ENCODE data around the gene CLK4.

Gene CLK4

DNA sequence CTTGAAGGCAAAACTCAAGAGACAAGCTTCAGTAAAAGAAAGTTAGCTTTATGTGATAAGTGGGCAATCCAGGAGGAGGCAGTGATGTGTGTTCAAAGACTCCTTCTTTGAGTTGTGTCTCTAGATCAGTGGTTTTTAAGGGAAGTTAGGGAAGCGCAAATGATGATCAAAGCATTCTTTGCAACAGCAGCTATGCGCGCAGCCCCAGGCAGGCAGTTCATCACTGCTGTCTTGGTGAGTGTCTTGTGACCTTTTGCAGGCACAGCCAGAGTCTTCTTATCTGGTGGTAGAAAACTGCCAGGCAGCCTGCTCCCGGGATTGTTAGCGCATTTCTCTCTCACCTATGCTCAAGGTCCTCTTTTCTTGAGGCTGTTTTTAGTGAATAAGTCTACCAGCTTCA, 40.3 kb upstream of the CLK4 start:
- Histone ChIP-seq H3K27me3 (ENCODE audit: control insufficient read depth in 5 of 5, insufficient read depth in 4 of 5, low read length in 5 of 5) (peaks cover 5 to 19% (median 15%) of the 10 kb centered on the region in 5 donors), H3K4me3 (ENCODE audit: low read depth in 1 of 5, low read length in 5 of 5) (no peak overlapping the region), H3K9me3 (ENCODE audit: control insufficient read depth in 5 of 5, low read length in 5 of 5) (peaks cover 4 to 23% (median 11%) of the 10 kb centered on the region in 5 donors), H3K9ac (ENCODE audit: low read length in 5 of 5) (no peak overlapping the region), H3K36me3 (ENCODE audit: control insufficient read depth in 5 of 5, insufficient read depth in 5 of 5, low read length in 5 of 5) (no peaks in the 10 kb centered on the region), H3K27ac (ENCODE audit: low read depth, low read length) (no peak overlapping the region), H3K4me1 (ENCODE audit: control insufficient read depth in 5 of 5, insufficient read depth in 5 of 5, low read length in 5 of 5) (no peaks in the 10 kb centered on the region)

DNA sequence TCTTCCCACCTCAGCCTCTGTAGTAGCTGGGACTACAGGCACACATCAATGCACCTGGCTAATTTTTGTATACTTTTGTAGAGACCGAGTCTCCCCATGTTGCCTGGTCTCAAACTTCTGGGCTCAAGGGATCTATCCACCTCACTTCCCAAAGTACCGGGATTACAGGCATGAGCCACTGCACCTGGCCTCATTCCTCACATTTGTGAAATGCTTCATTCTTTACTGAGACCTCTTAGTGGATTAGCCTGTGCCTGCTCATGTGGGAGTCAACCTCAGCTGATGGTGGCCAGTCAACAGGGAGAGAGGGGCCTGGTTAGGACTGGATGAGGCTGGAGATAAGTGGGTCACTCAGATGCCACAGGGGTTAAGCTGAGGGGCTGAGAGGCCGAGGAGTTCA, 37.3 kb upstream of the CLK4 start:
- no peak overlapping the region for H3K27ac ChIP-seq (ENCODE audit: low read depth, low read length)
- no peak overlapping the region for H3K9ac ChIP-seq (ENCODE audit: low read length in 5 of 5)
- H3K36me3 ChIP-seq (ENCODE audit: control insufficient read depth in 5 of 5, insufficient read depth in 5 of 5, low read length in 5 of 5), result no peaks in the 10 kb centered on the region
- no peaks in the 10 kb centered on the region for H3K4me1 ChIP-seq (ENCODE audit: control insufficient read depth in 5 of 5, insufficient read depth in 5 of 5, low read length in 5 of 5)
- H3K27me3 ChIP-seq (ENCODE audit: control insufficient read depth in 5 of 5, insufficient read depth in 4 of 5, low read length in 5 of 5), result peaks cover 0 to 10% (median 6%) of the 10 kb centered on the region in 5 donors
- H3K9me3 ChIP-seq (ENCODE audit: control insufficient read depth in 5 of 5, low read length in 5 of 5), result peaks cover 0 to 19% (median 9%) of the 10 kb centered on the region in 5 donors
- no peak overlapping the region for H3K4me3 ChIP-seq (ENCODE audit: low read depth in 1 of 5, low read length in 5 of 5)

DNA sequence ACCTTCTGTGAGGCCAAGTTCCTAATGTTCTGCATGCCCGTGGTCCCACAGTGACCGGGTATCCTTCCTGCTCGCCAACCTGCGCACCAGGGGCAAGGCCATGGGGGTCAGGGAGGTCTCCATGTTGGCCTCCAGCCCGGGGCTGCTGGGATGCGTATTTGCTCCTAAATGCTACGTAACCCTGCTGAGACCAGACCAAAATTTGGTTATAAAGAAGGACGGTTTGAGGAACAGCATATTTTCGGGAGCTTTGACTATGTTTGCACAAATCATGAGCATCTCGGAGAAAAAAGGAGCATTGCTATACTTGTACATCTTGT, 35.7 kb upstream of the CLK4 start:
- Histone ChIP-seq H3K36me3 (ENCODE audit: control insufficient read depth in 5 of 5, insufficient read depth in 5 of 5, low read length in 5 of 5) (no peaks in the 10 kb centered on the region), H3K9me3 (ENCODE audit: control insufficient read depth in 5 of 5, low read length in 5 of 5) (peaks cover 0 to 6% (median under 1%) of the 10 kb centered on the region in 5 donors), H3K27me3 (ENCODE audit: control insufficient read depth in 5 of 5, insufficient read depth in 4 of 5, low read length in 5 of 5) (peaks cover 0 to 6% (median 3%) of the 10 kb centered on the region in 5 donors), H3K27ac (ENCODE audit: low read depth, low read length) (no peak overlapping the region), H3K9ac (ENCODE audit: low read length in 5 of 5) (no peak overlapping the region), H3K4me3 (ENCODE audit: low read depth in 1 of 5, low read length in 5 of 5) (no peak overlapping the region), H3K4me1 (ENCODE audit: control insufficient read depth in 5 of 5, insufficient read depth in 5 of 5, low read length in 5 of 5) (no peaks in the 10 kb centered on the region)

DNA sequence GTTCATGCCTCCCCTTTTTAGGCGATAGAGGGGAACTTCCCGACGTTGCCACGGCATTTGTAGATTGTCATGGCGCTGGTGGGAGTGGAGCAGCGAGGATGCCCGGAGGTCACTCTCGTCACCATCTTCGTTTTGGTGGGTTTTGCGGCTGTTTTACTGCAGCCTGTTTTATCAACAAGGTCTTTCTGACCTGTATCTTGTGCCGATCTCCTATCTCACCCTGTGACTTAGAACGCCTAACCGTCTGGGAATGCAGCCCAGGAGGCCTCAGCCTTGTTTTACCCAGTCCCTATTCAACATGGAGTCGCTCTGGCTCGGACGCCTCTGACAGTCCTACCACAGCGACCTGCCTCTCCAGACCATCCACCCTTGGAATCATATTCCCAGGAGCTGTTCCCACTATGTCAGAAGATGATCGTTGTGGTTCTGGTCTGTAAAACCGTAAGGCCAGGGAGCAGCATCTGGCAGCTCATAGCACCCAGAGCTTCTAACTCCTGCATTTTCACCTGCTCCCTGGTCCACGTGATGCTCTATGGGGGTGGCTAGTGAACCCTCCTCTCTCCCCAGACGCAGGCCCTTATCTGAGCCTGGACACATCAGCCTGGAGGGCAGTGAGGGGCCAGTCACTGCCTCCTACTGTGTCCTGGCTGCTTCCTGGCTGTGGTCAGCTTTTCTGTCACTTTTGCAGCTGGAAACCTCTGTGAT, 35.1 kb upstream of the CLK4 start:
- Histone ChIP-seq H3K4me1 (ENCODE audit: control insufficient read depth in 5 of 5, insufficient read depth in 5 of 5, low read length in 5 of 5) (no peaks in the 10 kb centered on the region), H3K4me3 (ENCODE audit: low read depth in 1 of 5, low read length in 5 of 5) (no peak overlapping the region), H3K27ac (ENCODE audit: low read depth, low read length) (no peak overlapping the region), H3K36me3 (ENCODE audit: control insufficient read depth in 5 of 5, insufficient read depth in 5 of 5, low read length in 5 of 5) (no peaks in the 10 kb centered on the region), H3K27me3 (ENCODE audit: control insufficient read depth in 5 of 5, insufficient read depth in 4 of 5, low read length in 5 of 5) (peaks cover 0 to 6% (median under 1%) of the 10 kb centered on the region in 5 donors), H3K9ac (ENCODE audit: low read length in 5 of 5) (no peak overlapping the region), H3K9me3 (ENCODE audit: control insufficient read depth in 5 of 5, low read length in 5 of 5) (peaks cover 0 to 5% (median 0%) of the 10 kb centered on the region in 5 donors)

DNA sequence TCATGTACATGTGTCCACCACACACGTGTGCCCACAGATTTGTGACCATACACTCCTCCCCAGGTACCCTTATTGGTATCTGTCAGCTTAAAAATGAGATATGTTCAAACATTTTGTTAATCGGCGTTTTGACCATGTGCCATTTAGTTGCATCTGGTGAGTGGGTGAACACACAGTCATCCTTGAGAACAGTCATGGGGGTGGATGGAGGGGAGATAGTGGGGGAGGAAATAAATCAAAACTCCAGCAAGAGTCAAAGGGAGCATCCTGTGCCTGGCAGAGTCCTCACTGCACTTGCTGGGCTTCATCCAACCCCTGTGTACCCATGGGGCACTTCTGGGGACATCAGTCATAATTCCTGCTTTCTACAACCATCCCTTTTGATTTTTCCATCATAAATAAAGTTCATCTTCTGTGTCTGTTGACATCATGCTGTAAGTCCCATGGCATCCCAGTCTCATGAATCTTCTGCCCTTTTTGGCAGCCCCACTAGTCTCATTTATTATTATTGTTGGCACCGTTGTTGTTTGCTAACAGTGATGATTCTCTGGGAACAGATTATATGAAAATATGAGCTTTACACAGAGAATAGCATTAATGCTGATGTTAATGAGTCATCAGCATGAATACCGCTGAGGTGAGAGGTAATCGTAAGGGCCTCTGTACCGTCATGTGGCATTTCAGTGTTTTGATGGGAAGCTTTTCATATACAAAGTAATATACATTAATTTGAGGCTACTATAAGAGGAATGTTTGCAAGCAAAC, 24.4 kb upstream of the CLK4 start:
- H3K4me3 ChIP-seq (ENCODE audit: low read depth in 1 of 5, low read length in 5 of 5), result no peak overlapping the region
- no peaks in the 10 kb centered on the region for H3K27me3 ChIP-seq (ENCODE audit: control insufficient read depth in 5 of 5, insufficient read depth in 4 of 5, low read length in 5 of 5)
- H3K27ac ChIP-seq (ENCODE audit: low read depth, low read length), result no peak overlapping the region
- H3K36me3 ChIP-seq (ENCODE audit: control insufficient read depth in 5 of 5, insufficient read depth in 5 of 5, low read length in 5 of 5), result no peaks in the 10 kb centered on the region
- peaks cover 0 to 7% (median 2%) of the 10 kb centered on the region in 5 donors for H3K9me3 ChIP-seq (ENCODE audit: control insufficient read depth in 5 of 5, low read length in 5 of 5)
- peaks cover 0 to 2% (median 0%) of the 10 kb centered on the region in 5 donors for H3K4me1 ChIP-seq (ENCODE audit: control insufficient read depth in 5 of 5, insufficient read depth in 5 of 5, low read length in 5 of 5)
- H3K9ac ChIP-seq (ENCODE audit: low read length in 5 of 5), result no peak overlapping the region

DNA sequence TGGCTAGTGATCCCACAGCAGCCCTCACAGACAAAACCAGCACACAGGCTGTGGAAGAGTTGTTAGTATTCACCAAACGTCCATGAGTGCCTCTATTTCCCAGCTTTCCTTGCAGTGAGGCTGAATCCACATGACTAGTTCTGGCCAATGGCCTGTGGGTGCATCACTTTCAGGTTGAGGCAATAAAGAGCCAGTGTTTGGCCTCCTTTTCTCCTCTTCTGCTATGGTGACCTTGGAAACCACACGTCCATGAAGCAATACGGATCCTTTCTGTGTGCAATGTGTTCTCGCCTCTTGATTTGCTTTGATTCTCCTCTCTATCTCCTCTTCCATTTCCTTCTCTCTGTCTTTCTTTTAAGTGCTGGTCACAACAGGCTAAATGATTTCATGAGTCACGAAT, 23.4 kb upstream of the CLK4 start:
- peaks cover 0 to 7% (median 2%) of the 10 kb centered on the region in 5 donors for H3K9me3 ChIP-seq (ENCODE audit: control insufficient read depth in 5 of 5, low read length in 5 of 5)
- no peak overlapping the region for H3K9ac ChIP-seq (ENCODE audit: low read length in 5 of 5)
- H3K4me1 ChIP-seq (ENCODE audit: control insufficient read depth in 5 of 5, insufficient read depth in 5 of 5, low read length in 5 of 5), result no peaks in the 10 kb centered on the region
- H3K27me3 ChIP-seq (ENCODE audit: control insufficient read depth in 5 of 5, insufficient read depth in 4 of 5, low read length in 5 of 5), result no peaks in the 10 kb centered on the region
- H3K27ac ChIP-seq (ENCODE audit: low read depth, low read length), result no peak overlapping the region
- no peaks in the 10 kb centered on the region for H3K36me3 ChIP-seq (ENCODE audit: control insufficient read depth in 5 of 5, insufficient read depth in 5 of 5, low read length in 5 of 5)
- H3K4me3 ChIP-seq (ENCODE audit: low read depth in 1 of 5, low read length in 5 of 5), result no peak overlapping the region

DNA sequence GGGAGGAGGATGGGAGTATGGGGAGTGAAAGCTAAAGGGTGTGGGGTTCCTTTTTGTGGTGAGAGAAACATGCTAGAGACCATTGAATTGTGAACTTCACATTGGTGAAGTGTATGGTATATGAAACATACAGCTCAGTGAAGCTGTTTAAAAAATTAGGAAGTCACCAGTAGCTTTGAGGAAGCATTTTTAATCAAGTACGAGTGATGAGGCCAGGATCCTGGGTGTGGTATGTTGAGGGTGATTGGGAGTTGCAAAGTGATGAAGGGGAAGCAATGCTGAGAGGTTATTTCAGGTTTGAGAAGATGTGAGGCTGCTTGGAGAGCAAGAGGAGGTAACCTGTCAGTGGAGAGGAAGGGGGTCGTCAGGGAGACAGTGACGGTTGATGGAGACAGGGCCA, 22.7 kb upstream of the CLK4 start:
- Histone ChIP-seq H3K4me3 (ENCODE audit: low read depth in 1 of 5, low read length in 5 of 5) (no peak overlapping the region), H3K9ac (ENCODE audit: low read length in 5 of 5) (no peak overlapping the region), H3K27ac (ENCODE audit: low read depth, low read length) (no peak overlapping the region), H3K4me1 (ENCODE audit: control insufficient read depth in 5 of 5, insufficient read depth in 5 of 5, low read length in 5 of 5) (no peaks in the 10 kb centered on the region), H3K9me3 (ENCODE audit: control insufficient read depth in 5 of 5, low read length in 5 of 5) (peaks cover 0 to 7% (median 2%) of the 10 kb centered on the region in 5 donors), H3K36me3 (ENCODE audit: control insufficient read depth in 5 of 5, insufficient read depth in 5 of 5, low read length in 5 of 5) (no peaks in the 10 kb centered on the region), H3K27me3 (ENCODE audit: control insufficient read depth in 5 of 5, insufficient read depth in 4 of 5, low read length in 5 of 5) (no peaks in the 10 kb centered on the region)

DNA sequence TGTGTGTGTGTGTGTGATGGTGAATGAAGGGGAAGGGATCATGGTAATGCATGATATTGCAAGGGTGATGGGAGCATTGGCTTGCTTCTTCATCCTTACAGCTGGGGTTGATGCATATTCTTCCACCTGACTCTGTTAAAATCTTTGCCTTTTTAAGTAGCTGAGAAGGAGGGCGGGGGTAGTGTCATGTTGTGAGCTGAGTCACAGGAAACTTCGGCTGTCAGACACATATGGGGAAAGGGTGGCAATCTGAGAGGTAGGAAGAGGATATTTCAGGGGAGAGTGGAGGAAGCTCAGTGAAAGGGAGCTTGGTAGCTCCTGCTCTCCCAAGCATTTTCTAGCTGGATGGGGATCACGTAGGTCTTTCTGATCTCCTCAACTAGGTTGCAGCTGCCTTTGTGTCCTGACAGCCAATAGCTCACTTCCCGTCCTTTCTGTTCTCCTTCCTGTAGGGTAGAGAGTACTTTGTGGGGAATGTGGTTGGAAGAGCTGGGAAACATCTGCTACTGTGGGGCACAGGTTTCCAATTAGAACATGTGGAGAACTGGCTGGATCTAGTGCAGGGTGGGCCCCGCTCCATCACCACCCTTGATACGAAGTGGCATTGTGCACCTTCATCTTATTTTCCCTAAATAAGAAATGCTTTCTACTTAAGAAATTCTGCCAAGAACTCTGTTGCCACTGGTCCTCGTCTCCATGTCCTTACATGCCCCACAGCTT, 18.1 kb upstream of the CLK4 start:
- Histone ChIP-seq H3K9ac (ENCODE audit: low read length in 5 of 5) (no peak overlapping the region), H3K27ac (ENCODE audit: low read depth, low read length) (no peak overlapping the region), H3K4me3 (ENCODE audit: low read depth in 1 of 5, low read length in 5 of 5) (no peak overlapping the region), H3K36me3 (ENCODE audit: control insufficient read depth in 5 of 5, insufficient read depth in 5 of 5, low read length in 5 of 5) (no peaks in the 10 kb centered on the region), H3K27me3 (ENCODE audit: control insufficient read depth in 5 of 5, insufficient read depth in 4 of 5, low read length in 5 of 5) (no peaks in the 10 kb centered on the region), H3K9me3 (ENCODE audit: control insufficient read depth in 5 of 5, low read length in 5 of 5) (peaks cover 0 to 20% (median 12%) of the 10 kb centered on the region in 5 donors), H3K4me1 (ENCODE audit: control insufficient read depth in 5 of 5, insufficient read depth in 5 of 5, low read length in 5 of 5) (peaks cover 0 to 12% (median 0%) of the 10 kb centered on the region in 5 donors)

DNA sequence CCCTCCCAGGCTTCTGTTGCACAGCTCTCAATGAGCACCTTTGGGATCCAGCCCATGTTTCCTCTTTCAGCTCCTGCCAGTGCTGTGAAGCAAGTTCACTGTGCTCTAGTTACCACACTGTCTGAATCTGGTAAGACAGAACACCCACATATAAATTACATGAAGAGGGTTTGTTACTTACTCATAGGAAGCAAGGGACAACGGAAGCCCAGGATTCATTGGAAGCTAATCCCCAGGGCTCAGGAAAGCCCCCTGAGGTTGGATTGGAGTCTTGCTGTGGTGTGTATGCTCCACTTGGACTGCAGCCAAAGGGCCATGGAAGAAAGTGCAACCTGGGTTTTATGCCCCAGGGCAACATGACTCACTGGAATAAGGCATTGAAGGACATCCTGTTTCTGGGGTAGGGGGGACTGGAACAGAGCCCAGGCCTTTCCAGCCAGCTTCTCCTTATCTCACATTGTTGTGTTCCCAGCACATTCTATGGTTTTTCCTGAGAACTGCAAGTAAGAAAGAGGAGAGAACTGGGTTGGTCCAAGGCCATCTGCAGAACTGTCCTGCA, 15.6 kb upstream of the CLK4 start:
- no peak overlapping the region for H3K27ac ChIP-seq (ENCODE audit: low read depth, low read length)
- no peaks in the 10 kb centered on the region for H3K36me3 ChIP-seq (ENCODE audit: control insufficient read depth in 5 of 5, insufficient read depth in 5 of 5, low read length in 5 of 5)

More for the DNA sequence above, 15.6 kb upstream of the CLK4 start:
- Histone ChIP-seq H3K9me3 (ENCODE audit: control insufficient read depth in 5 of 5, low read length in 5 of 5) (peaks cover 0 to 15% (median 12%) of the 10 kb centered on the region in 5 donors), H3K4me1 (ENCODE audit: control insufficient read depth in 5 of 5, insufficient read depth in 5 of 5, low read length in 5 of 5) (peaks cover 0 to 12% (median 0%) of the 10 kb centered on the region in 5 donors), H3K27me3 (ENCODE audit: control insufficient read depth in 5 of 5, insufficient read depth in 4 of 5, low read length in 5 of 5) (no peaks in the 10 kb centered on the region), H3K4me3 (ENCODE audit: low read depth in 1 of 5, low read length in 5 of 5) (peak overlapping the region in 1 of 5 donors; percentile 4), H3K9ac (ENCODE audit: low read length in 5 of 5) (no peak overlapping the region)

Data from subcutaneous abdominal adipose tissue (tissue), 5 donors.